GM12874 (cell line): ENCODE results near the gene LARGE1.

Experiments used
- CTCF ChIP-seq: IDR thresholded peaks from 2 replicates; pipeline ENCODE4 v1.5.1; 2011; ENCODE audit warnings: low read depth, mild to moderate bottlenecking, control low read depth, low read length, moderate library complexity; ENCODE audit not compliant: insufficient read depth

Gene LARGE1

GRCh38 chr22:33873666-33874065, 46.6 kb downstream of the LARGE1 start:
- no peak for TF ChIP-seq CTCF

- TF ChIP-seq CTCF, result no peak
These were observed 47.1 kb downstream of the LARGE1 start for GRCh38 chr22:33873186-33873585.

GRCh38 chr22:33871935-33872334, 48.3 kb downstream of the LARGE1 start:
- TF ChIP-seq CTCF, result no peak

- TF ChIP-seq CTCF, result no peak
These were observed 50.3 kb downstream of the LARGE1 start for GRCh38 chr22:33869946-33870345.

GRCh38 chr22:33867971-33868370, 52.3 kb downstream of the LARGE1 start:
- TF ChIP-seq CTCF, result no peak

- no peak for TF ChIP-seq CTCF
These were observed 53.0 kb downstream of the LARGE1 start for GRCh38 chr22:33867118-33867866.

GRCh38 chr22:33866511-33866910, 53.8 kb downstream of the LARGE1 start:
- no peak for TF ChIP-seq CTCF
